T47D (cell line): ENCODE data around the gene CHST11.

Source experiments
- DNase-seq, 2 experiments: peaks; one replicate each; pipeline versions ENCODE4 v3.0.0 to v3.0.0-alpha.2; 2011 to 2012; ENCODE audit warnings: low read depth in 1 of 2, low spot score in 1 of 2
- JUND ChIP-seq: IDR thresholded peaks from 2 replicates; pipeline ENCODE4 v1.6.1; 2012; ENCODE audit warnings: low read depth
- in situ Hi-C: cut with HindIII; loops from 2 replicates; pipeline ENCODE4 v1.10.0; 2016; ENCODE audit warnings: low sequenced_read_pairs, low pct_unique_long_range_greater_than_20kb

Gene CHST11

DNA sequence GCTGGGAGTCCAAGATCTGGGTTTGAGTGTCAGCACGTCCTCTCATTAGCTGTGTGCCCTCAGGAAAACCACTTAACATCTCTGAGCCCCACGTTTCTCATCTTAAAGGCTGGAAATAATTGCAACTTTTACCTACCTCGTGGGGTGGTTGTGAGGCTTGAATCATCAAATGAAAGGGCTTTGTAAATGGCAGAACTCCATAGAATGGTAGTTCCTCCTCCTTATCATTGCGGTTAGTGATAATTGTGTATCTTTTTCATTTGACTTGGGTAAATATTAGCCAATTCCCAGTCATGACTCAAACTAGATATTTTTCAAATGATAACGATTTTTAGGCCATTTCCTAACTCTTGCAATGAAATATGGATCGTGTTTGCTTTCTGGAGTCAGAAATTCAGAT, 205.5 kb downstream of the CHST11 start:
- TF ChIP-seq JUND = no peak
- in situ Hi-C loops = no loop called here
- no peak for DNase-seq

DNA sequence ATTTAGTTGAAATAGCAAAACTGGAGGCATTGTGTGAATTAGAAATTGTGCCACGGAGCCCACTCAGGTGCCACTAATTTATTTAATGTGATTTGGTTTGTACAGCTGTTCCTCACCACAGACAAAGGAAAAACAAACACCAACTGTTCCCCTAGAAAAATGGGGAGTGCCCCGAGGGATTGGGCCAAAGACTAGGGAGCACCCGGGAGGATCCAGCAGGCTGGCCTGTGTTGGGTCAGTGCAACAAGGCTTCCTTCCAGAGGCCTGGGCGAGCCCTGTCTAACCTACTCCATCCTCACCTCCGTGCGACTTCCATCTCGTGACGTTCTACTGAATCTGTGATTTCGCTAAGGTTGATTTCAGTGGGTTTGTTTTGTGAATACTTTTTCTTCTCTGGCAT, 206.2 kb downstream of the CHST11 start:
- no peak for DNase-seq
- in situ Hi-C loops = no loop called here
- no peak for TF ChIP-seq JUND

DNA sequence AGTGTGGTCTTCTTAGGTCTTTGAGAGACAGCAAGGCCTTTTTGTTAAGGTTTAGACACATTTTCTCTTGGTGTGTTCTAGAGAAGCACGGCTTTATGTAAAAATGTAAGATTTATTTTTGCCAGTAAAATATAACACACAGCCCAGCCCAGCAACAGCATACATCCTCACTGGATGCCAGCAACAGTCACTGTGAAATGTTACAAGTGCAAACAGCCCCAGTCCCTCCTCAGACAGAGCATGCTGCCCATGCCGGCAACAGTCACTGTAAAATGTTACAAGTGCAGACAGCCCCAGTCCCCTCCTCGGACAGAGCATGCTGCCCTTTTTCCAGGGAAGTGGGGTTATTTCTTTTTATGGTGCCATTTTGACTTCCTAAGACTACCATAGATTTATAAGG, 207.6 kb downstream of the CHST11 start:
- DNase-seq = no peak
- no peak for TF ChIP-seq JUND
- in situ Hi-C loops = no loop called here

DNA sequence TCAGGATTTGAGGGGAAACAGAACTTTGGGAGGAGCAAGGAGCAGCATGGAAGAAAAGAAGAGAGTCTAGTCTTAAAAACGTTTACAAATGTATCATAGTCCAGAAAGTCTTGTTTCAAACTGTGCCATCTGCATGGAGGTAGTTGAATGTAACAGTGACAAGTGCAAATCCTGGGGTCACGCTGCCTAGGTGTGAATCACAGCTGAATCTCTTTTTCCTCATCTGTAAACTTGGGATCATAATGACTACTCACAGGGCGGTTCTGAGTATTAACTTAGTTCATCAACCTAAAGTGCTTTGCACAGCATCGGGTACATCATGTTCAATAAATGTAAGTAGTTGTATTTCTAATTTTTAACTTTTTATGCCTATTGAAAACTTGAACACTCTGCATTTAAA, 208.5 kb downstream of the CHST11 start:
- no peak for TF ChIP-seq JUND
- in situ Hi-C loops = no loop called here
- no peak for DNase-seq

DNA sequence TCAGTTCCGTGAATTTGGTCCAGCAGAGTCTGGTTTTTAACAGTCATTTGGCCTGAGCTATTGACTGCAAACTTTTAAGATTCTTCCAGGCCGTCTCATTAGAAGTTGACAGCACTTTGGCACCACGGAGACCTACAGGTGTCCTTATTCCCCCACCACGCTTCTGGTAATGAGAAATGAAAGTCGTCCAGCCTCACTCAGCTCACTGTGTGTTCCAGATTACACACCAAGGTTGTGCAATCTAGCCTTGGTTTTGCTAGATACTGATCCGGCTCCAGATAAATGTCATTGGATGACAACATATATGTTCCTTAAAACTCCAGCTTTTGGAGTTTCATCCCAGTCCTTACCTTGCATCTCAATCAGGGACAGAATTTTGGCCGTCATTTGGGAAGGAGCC, 210.4 kb downstream of the CHST11 start:
- TF ChIP-seq JUND = no peak
- no peak for DNase-seq
- in situ Hi-C loops = no loop called here

DNA sequence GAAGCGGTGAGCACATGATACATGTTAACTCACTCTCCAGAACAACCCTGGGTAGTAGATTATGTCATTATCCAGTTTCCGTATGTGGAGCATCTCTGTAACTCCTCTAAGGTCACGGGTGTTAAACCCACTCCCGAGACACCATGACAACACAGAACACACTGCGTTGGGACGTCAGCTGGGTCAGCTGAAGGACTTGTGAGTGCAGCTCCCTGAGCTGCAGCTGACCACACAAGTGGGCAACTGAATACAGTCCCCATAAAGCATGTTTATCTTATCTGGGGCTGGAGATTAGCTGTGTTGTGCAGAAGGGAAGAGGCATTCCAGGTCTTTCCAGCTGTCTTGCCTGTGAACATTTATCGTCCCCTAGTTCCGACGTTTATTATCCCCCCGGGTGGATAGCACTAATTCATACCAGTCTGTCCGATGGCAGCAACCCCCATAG, 211.5 kb downstream of the CHST11 start:
- no peak for TF ChIP-seq JUND
- in situ Hi-C loops = no loop called here
- no peak for DNase-seq

DNA sequence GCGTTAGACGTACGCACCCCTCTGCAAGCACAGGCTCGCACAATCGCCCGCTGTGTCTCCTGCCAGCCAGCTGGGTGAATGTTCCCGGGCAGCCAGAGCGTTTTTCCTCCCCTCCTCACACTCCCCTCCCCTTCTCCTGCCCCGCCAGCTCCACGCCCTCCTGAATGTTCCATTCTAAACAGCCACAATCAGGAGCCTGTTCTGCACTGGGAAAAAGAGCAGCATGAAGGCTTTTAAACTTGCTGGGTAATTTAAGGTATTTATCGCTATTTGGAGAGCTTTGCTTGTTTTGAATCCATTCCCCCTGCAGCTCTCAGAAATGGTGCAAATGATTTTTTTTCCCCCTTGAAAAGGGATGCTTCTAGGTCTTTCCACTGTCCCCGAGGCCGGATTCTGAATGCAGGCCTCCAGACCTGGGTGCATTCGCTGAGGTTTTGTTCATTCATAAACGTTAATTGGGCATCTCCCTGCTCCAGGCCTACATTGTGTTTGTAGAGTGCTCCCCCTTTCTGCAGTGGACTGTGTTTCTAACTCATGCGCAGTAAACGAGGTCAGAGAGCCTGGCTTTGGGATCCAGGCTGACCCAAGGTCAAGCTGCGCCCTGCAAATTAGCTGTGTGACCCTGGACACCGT, 212.5 kb downstream of the CHST11 start:
- TF ChIP-seq JUND = no peak
- DNase-seq = no peak
- in situ Hi-C loops = no loop called here

DNA sequence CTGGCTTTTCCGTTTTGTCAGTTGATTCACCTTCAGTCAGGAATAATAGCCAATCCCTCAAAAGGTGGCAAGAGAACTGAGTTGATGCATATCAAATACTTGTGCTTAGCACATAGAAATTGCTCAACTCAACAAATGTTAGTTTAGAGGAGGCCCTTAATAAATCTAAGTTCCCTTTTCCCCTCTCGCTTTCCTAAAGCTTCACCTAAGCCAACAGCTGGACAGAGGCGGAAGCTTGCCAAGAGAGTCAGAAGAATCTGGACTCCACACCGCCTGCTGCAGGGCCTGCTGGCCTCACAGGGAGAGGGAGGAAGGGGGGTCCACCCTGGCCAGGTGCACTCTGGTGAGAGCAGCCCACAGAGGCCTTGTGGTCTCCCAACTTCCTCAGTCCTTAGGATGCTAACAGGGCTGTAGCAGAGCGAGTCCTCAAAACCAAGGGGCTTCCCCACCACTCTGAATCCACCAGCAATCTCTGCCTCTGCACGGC, 213.1 kb downstream of the CHST11 start:
- DNase-seq = peak in 1 of 2 experiments; percentile 53
- no peak for TF ChIP-seq JUND
- in situ Hi-C loops = no loop called here

DNA sequence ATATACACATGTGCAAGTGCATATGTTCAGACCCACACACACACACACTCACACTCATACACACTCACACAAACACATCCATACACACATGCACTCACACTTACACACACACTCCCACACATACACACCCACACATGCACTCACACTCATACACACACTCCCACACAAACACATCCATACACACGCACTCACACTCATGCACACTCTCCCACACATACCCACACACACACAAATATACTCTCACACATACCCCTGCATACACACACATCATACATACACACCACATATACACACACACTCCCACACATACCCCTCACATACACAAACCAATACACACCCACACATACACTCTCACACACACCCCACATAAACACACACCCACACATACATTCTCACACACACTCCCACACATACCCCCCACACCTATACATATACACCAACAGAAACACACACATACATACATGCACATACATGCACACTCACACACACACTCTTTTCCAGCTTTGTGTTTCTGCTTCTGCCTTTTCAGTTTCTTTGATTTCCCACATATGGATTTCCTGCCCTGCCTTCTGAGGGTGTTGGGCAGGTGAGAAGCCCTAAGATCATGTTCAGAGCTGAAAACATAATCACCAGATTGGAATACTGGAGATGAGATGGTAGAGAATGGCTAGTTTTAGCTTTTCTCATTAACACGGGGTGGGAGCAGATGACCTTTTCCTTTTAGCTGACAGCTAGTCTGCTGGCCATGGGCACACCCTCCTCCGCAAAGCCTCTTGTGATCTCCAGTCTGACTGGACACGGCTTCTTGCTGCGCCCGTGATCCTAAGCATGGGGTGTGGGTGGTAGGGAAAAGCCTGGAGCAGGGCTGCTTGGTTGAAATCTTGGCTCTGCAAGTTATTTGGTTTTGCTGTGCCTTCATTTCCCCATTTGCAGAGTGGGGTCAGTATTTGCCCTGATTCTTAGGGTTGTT, 214.0 kb downstream of the CHST11 start:
- DNase-seq = no peak
- in situ Hi-C loops = no loop called here
- TF ChIP-seq JUND = no peak

DNA sequence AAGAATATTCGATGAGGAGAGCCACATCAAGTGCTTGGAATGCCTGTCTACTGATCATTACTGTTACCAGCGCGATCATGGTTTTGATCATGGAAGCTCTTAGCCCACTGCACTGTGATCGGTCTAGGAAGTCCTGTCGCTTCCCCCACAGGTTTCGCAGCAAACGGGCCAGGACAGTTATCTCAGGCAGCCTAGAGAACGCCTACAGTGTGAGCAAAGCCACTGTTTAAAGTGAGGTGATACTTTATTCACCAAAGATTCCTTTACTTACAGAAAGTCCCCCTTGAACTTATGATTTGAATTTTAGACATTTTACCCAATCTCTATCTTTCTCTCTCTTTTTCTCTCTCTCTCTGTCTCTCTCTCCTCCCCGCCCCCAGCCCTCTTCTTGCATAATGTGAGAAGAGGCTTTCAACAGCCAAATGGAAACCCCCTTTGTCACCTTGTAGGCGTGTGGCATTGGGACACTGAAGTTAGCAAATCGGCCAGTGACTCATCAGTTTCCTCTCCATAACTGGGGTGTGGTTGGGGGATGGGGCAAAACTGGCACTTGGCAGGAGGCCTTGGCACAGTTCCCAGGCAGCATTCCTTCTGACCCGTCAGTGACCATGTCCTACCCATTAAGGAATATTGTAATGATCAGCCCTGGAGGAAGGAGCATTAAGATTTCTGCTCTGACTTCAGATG, 214.8 kb downstream of the CHST11 start:
- peak; percentile 26 to 90 for DNase-seq
- no peak; the same call in 1 of the 2 replicates for TF ChIP-seq JUND
- in situ Hi-C loops = no loop called here

DNA sequence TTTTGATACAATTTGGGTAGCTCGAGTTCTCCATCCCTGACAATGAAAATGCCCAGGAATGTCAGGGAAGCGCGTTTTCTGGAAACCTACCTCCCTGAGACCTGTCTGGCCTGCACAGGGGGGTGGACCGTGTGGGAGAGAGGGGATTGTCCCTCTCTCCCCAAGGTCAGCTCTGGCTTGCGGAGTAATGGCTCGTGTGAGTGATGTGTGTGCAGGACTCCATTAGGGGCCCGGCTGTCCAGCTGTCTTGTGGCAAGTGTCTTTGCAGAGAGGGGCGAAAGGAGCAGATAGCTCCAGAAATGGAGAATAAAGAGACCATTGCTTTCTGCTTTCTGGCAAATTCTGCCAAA, 215.3 kb downstream of the CHST11 start:
- in situ Hi-C loops = no loop called here
- DNase-seq = no peak
- no peak for TF ChIP-seq JUND

DNA sequence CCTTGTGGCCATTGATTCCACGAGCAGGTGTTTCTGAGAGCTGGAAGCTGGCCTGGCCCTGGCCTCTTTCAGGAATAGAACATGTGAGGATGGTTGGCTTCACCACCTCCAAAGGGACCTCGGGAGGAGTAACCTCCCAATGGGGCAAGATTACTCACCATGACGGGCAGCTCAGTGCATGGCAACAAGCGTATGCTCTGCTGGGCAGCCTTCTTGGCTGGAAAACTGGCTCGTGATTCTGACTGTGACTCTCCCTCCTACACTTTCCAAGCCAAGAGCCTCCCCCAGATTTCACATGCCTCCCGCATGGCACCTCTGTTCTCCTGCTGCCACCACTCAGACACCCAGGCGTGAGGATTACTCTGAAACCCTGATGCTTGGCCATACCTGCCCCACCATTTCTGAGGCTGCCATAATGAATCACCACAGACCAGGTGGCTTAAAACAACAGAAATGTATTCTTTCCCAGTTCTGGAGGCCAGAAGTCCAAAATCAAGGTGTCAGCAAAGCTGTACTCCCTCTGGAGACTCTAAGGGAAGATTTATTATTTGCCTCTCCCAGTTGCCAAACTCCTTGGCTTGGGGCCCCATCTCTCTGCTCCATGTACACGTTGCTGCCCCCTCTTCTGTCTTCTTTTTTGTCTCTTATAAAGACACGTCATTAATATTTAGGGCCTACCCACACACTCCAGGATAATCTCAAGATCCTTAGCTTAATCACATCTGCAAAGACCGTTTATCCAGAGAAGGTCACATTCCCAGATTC, 215.9 kb downstream of the CHST11 start:
- in situ Hi-C loops = no loop called here
- no peak for TF ChIP-seq JUND
- no peak for DNase-seq
